Measurements from ENCODE around the gene HIVEP1. TPM values are rescaled to one million over a fixed set of nuclear protein-coding genes. Genes with fewer than 3 reads are reported as not detected.

The HIVEP1 gene
- total RNA-seq, 1 donor from 2014 or later = 21.5 TPM

- H3K4me1 Mint-ChIP-seq = no peaks in the 10 kb centered on the region
- no peak for DNase-seq (ENCODE audit: low read depth, low spot score)
- H3K9me3 Mint-ChIP-seq = peaks cover 2% of the 10 kb centered on the region
- TF ChIP-seq CTCF (conservative IDR thresholded peaks at IDR 0.05) = no peak
- H3K4me3 Mint-ChIP-seq = no peak overlapping the region
- H3K36me3 Mint-ChIP-seq (ENCODE audit: low read depth) = no peaks in the 10 kb centered on the region
- H3K27ac Mint-ChIP-seq (ENCODE audit: unreplicated experiment) = no peak overlapping the region
- no peaks in the 10 kb centered on the region for H3K27me3 Mint-ChIP-seq (ENCODE audit: low read depth)
Measured at GRCh38 chr6:12178521-12178920, 166.4 kb downstream of the HIVEP1 start.

GRCh38 chr6:12181481-12181880, 169.4 kb downstream of the HIVEP1 start:
- Mint-ChIP-seq H3K9me3 (peaks cover 2% of the 10 kb centered on the region), H3K4me3 (no peak overlapping the region), H3K27ac (ENCODE audit: unreplicated experiment) (no peak overlapping the region), H3K36me3 (ENCODE audit: low read depth) (no peaks in the 10 kb centered on the region), H3K27me3 (ENCODE audit: low read depth) (no peaks in the 10 kb centered on the region), H3K4me1 (no peaks in the 10 kb centered on the region)
- DNase-seq (ENCODE audit: low read depth, low spot score) = no peak
- no peak for TF ChIP-seq CTCF (conservative IDR thresholded peaks at IDR 0.05)

GRCh38 chr6:12182676-12183075, 170.6 kb downstream of the HIVEP1 start:
- no peak overlapping the region for H3K27ac Mint-ChIP-seq (ENCODE audit: unreplicated experiment)
- H3K4me1 Mint-ChIP-seq = no peaks in the 10 kb centered on the region

GRCh38 chr6:12185081-12185673, 173.1 kb downstream of the HIVEP1 start:
- H3K4me1 Mint-ChIP-seq = peaks cover under 1% of the 10 kb centered on the region
- no peak overlapping the region for H3K27ac Mint-ChIP-seq (ENCODE audit: unreplicated experiment)
- no peaks in the 10 kb centered on the region for H3K36me3 Mint-ChIP-seq (ENCODE audit: low read depth)
- no peaks in the 10 kb centered on the region for H3K9me3 Mint-ChIP-seq
- TF ChIP-seq CTCF (conservative IDR thresholded peaks at IDR 0.05) = no peak
- no peak overlapping the region for H3K4me3 Mint-ChIP-seq
- no peaks in the 10 kb centered on the region for H3K27me3 Mint-ChIP-seq (ENCODE audit: low read depth)
- no peak for DNase-seq (ENCODE audit: low read depth, low spot score)

More at GRCh38 chr6:12182676-12183075, 170.6 kb downstream of the HIVEP1 start:
- no peaks in the 10 kb centered on the region for H3K27me3 Mint-ChIP-seq (ENCODE audit: low read depth)
- H3K36me3 Mint-ChIP-seq (ENCODE audit: low read depth) = no peaks in the 10 kb centered on the region
- H3K4me3 Mint-ChIP-seq = no peak overlapping the region
- TF ChIP-seq CTCF (conservative IDR thresholded peaks at IDR 0.05) = no peak
- H3K9me3 Mint-ChIP-seq = no peaks in the 10 kb centered on the region
- DNase-seq (ENCODE audit: low read depth, low spot score) = no peak

GRCh38 chr6:12186528-12186927, 174.4 kb downstream of the HIVEP1 start:
- no peak overlapping the region for H3K4me3 Mint-ChIP-seq
- H3K27me3 Mint-ChIP-seq (ENCODE audit: low read depth) = no peaks in the 10 kb centered on the region

More at GRCh38 chr6:12186528-12186927, 174.4 kb downstream of the HIVEP1 start:
- peaks cover 4% of the 10 kb centered on the region for H3K4me1 Mint-ChIP-seq
- no peak overlapping the region for H3K27ac Mint-ChIP-seq (ENCODE audit: unreplicated experiment)
- no peaks in the 10 kb centered on the region for H3K36me3 Mint-ChIP-seq (ENCODE audit: low read depth)
- no peaks in the 10 kb centered on the region for H3K9me3 Mint-ChIP-seq
- no peak for DNase-seq (ENCODE audit: low read depth, low spot score)
- TF ChIP-seq CTCF (conservative IDR thresholded peaks at IDR 0.05) = no peak

Measured in neural crest cell (in vitro differentiated cells).